Left ventricle myocardium inferior (tissue), 1 donor: ENCODE results near the gene PDK3. TPM values are rescaled to one million over a fixed set of nuclear protein-coding genes. Genes with fewer than 3 reads are reported as not detected.

Experiments
- DNase-seq: peaks from one replicate; pipeline ENCODE4 v3.0.0-alpha.2; 2020
- H3K27ac ChIP-seq: fragments of 200-600 bp; replicated peaks from 2 replicates; pipeline ENCODE4 v1.8.0; 2021
- H3K27me3 ChIP-seq: fragments of 200-600 bp; 2 replicates; pipeline ENCODE4 v1.8.0; 2021; ENCODE audit warnings: low read depth
- H3K36me3 ChIP-seq: fragments of 200-600 bp; 2 replicates; pipeline ENCODE4 v1.8.0; 2021
- H3K4me1 ChIP-seq: fragments of 200-600 bp; 2 replicates; pipeline ENCODE4 v1.8.0; 2021
- H3K4me3 ChIP-seq: fragments of 200-600 bp; 2 replicates; pipeline ENCODE4 v1.8.0; 2021; ENCODE audit warnings: mild to moderate bottlenecking, moderate library complexity
- H3K9me3 ChIP-seq: fragments of 200-600 bp; replicated peaks from 2 replicates; pipeline ENCODE4 v1.8.0; 2021
- intact Hi-C: fragments of 100-400 bp; cut with micrococcal nuclease; formaldehyde crosslinking; loops from one replicate; pipeline ENCODE4 v1.11.0; 2022
- total RNA-seq: library from RNA; stranded (reverse); fragmentation: NEBNext Ultra II Directional; extraction: Animal tissue kit (Norgen Biotek cat#: 25700); gene quantifications from one replicate; pipeline ENCODE4 v1.2.1, GENCODE V29; 2021
- TF ChIP-seq, protein P1 (sequence below): fragments of 200-600 bp; IDR thresholded peaks from 2 replicates; pipeline ENCODE4 v1.8.0; 2021; ENCODE audit warnings: antibody characterized with exemption, mild to moderate bottlenecking, borderline replicate concordance
- donor health status: DM: no; HTN: yes; CAD: no; lungs with severe emphysema.

Gene PDK3
- total RNA-seq, 1 donor from 2014 or later: 10.7 TPM

DNA sequence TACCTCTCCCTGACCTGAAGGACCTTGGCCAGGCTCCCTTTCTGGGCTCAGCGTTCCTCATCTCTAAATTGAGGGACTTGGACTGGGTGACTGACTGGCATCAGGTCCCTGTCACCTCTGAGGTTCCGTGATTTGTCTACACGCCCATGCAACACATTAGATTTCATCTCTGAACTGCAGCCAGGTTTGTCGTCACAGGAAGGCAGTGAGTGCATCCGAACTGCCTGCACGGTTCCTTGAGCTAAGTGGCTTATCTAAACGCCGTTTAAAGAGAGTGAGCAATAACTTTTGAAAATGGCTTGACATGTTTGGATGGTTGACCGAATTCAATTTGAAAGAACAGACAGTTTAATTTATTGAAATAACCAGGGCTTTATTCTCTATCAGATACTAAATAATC, 112.0 kb downstream of the PDK3 start:
- Histone ChIP-seq H3K27me3 (no peaks in the 10 kb centered on the region), H3K9me3 (no peaks in the 10 kb centered on the region), H3K4me1 (no peaks in the 10 kb centered on the region), H3K27ac (no peak overlapping the region), H3K36me3 (no peaks in the 10 kb centered on the region), H3K4me3 (no peak overlapping the region)
- intact Hi-C loops: no loop called here
- no peak for DNase-seq
- TF ChIP-seq, protein P1, sequence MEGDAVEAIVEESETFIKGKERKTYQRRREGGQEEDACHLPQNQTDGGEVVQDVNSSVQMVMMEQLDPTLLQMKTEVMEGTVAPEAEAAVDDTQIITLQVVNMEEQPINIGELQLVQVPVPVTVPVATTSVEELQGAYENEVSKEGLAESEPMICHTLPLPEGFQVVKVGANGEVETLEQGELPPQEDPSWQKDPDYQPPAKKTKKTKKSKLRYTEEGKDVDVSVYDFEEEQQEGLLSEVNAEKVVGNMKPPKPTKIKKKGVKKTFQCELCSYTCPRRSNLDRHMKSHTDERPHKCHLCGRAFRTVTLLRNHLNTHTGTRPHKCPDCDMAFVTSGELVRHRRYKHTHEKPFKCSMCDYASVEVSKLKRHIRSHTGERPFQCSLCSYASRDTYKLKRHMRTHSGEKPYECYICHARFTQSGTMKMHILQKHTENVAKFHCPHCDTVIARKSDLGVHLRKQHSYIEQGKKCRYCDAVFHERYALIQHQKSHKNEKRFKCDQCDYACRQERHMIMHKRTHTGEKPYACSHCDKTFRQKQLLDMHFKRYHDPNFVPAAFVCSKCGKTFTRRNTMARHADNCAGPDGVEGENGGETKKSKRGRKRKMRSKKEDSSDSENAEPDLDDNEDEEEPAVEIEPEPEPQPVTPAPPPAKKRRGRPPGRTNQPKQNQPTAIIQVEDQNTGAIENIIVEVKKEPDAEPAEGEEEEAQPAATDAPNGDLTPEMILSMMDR: no peak

Other genes with a start within 250 kb of the PDK3 start
- not detected for gene SUPT20HL2, start 151.2 kb upstream of the PDK3 start, total RNA-seq
- not detected for gene SUPT20HL1, start 104.6 kb upstream of the PDK3 start, total RNA-seq
- gene PCYT1B, start 182.1 kb downstream of the PDK3 start, total RNA-seq: 0.36 TPM
- 7.3 TPM for gene POLA1, start 228.6 kb downstream of the PDK3 start, total RNA-seq